AG10803 (cell line): ENCODE results near the gene PCTP.

Experiments
- DNase-seq: peaks from one replicate; pipeline ENCODE4 v3.0.0; 2010; ENCODE audit warnings: low read depth
- H3K4me3 ChIP-seq: 2 replicates; pipeline ENCODE4 v1.5.1; 2011; ENCODE audit warnings: mild to moderate bottlenecking, low read length, control low read depth
- CTCF ChIP-seq: conservative IDR thresholded peaks from 2 replicates; pipeline ENCODE4 v1.5.1; 2011; ENCODE audit warnings: mild to moderate bottlenecking, low read length, control low read depth, inconsistent platforms

PCTP gene

GRCh38 chr17:55734128-55734781 is 16.6 kb upstream of the PCTP start:
- no peak for DNase-seq
- TF ChIP-seq CTCF, result no peak
- no peak overlapping the region for H3K4me3 ChIP-seq

GRCh38 chr17:55735731-55736405 is 15.0 kb upstream of the PCTP start:
- TF ChIP-seq CTCF, result peak; percentile 95
- H3K4me3 ChIP-seq, result no peak overlapping the region
- peak; percentile 67 for DNase-seq

- DNase-seq, result no peak
- H3K4me3 ChIP-seq, result no peak overlapping the region
- no peak for TF ChIP-seq CTCF
These were observed 12.8 kb upstream of the PCTP start for GRCh38 chr17:55737976-55738501.

GRCh38 chr17:55740511-55741355 is 10.1 kb upstream of the PCTP start:
- no peak for TF ChIP-seq CTCF
- no peak for DNase-seq
- no peak overlapping the region for H3K4me3 ChIP-seq

- no peak for TF ChIP-seq CTCF
These were observed 9.5 kb upstream of the PCTP start for GRCh38 chr17:55741356-55741700.

GRCh38 chr17:55742272-55743102 is 8.4 kb upstream of the PCTP start:
- no peak for TF ChIP-seq CTCF
- H3K4me3 ChIP-seq, result no peak overlapping the region
- no peak for DNase-seq

More at GRCh38 chr17:55741356-55741700, 9.5 kb upstream of the PCTP start:
- no peak overlapping the region for H3K4me3 ChIP-seq
- DNase-seq, result no peak
